Measurements from ENCODE around the gene PPP2R5C. TPM values are rescaled to one million over a fixed set of nuclear protein-coding genes. Genes with fewer than 3 reads are reported as not detected.

Gene PPP2R5C
- total RNA-seq, 1 experiment from 2014 or later: 120 TPM

DNA sequence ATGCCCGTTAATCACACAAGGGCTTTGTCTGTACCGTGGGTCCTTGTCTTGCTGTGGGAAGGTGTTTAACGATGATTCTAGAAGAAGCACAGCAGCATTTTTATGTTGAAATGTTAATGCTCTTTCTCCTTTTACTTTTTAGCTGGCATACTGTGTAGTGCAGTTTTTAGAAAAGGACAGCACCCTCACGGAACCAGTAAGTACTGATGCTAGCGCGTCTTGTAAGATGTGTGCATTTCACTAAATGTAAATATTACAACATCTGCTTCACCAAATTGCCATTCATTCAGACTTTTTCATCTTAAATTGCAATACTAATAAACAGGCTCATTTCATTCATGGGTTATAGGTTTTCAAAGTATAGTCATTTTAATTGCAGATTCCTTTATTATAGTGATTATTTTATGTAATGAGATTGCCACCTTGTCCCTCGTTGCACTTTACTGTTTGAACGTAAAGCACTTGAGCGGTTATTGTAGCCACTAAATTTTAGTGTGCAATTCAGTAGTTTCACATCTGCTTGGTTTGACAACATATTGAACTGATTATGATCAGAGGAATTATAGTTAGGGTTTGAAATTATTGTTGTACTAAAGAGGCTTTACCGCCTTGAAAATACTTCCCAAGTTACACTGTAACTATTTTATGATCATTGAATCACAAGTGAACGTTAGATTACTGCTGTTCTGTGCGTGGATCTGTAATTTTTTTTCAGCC lies 133.0 kb downstream of the PPP2R5C start:
- Mint-ChIP-seq H3K4me1 (ENCODE audit: low read depth, unreplicated experiment) (no peaks in the 10 kb centered on the region), H3K27ac (ENCODE audit: unreplicated experiment) (no peak overlapping the region), H3K9me3 (ENCODE audit: low read depth, unreplicated experiment) (no peaks in the 10 kb centered on the region), H3K4me3 (ENCODE audit: low read depth, unreplicated experiment) (no peak overlapping the region), H3K36me3 (ENCODE audit: insufficient read depth, unreplicated experiment) (peaks cover 42% of the 10 kb centered on the region), H3K27me3 (ENCODE audit: unreplicated experiment) (no peaks in the 10 kb centered on the region)
- intact Hi-C loops (cut with micrococcal nuclease; ENCODE audit: unreplicated experiment): loop anchor here (5.0 to 10.0 kb wide), 2 partner anchors 120 to 498 kb away; no protein-coding TSS in a partner anchor
- CTCF ChIA-PET: no interaction called here
- no peak for TF ChIP-seq CTCF (IDR thresholded peaks at IDR 0.05; ENCODE audit: unreplicated experiment)
- no peak for DNase-seq
- no TSS peak for BruUV-seq (replicated peaks)

DNA sequence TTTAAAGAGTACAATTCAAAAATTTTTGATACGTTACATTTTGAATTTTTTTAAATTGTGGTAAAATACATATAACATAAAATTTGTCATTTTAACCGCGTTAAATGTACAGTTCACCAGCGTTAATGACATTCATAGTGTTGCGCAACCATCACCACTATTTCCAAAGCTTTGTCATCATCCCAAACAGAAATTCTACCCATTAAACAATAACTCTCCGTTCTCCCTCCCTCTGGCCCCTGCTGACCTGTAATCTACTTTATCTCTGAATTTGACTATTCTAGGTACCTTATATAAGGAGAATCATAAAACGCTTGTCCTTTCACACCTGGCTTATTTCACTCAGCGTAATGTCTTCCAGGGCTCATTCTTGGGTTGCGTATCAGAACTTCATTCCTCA lies 133.7 kb downstream of the PPP2R5C start:
- Mint-ChIP-seq H3K27me3 (ENCODE audit: unreplicated experiment) (no peaks in the 10 kb centered on the region), H3K36me3 (ENCODE audit: insufficient read depth, unreplicated experiment) (peaks cover 42% of the 10 kb centered on the region), H3K4me1 (ENCODE audit: low read depth, unreplicated experiment) (no peaks in the 10 kb centered on the region), H3K27ac (ENCODE audit: unreplicated experiment) (no peak overlapping the region), H3K9me3 (ENCODE audit: low read depth, unreplicated experiment) (no peaks in the 10 kb centered on the region), H3K4me3 (ENCODE audit: low read depth, unreplicated experiment) (no peak overlapping the region)
- CTCF ChIA-PET: no interaction called here
- intact Hi-C loops (cut with micrococcal nuclease; ENCODE audit: unreplicated experiment): loop anchor here (10.0 kb wide), 1 partner anchor 120 kb away; no protein-coding TSS in a partner anchor
- BruUV-seq (replicated peaks): no TSS peak
- DNase-seq: no peak
- no peak for TF ChIP-seq CTCF (IDR thresholded peaks at IDR 0.05; ENCODE audit: unreplicated experiment)

GRCh38 chr14:101897326-101897725 lies 135.8 kb downstream of the PPP2R5C start:
- Mint-ChIP-seq H3K9me3 (ENCODE audit: low read depth, unreplicated experiment) (no peaks in the 10 kb centered on the region), H3K4me1 (ENCODE audit: low read depth, unreplicated experiment) (no peaks in the 10 kb centered on the region), H3K27me3 (ENCODE audit: unreplicated experiment) (no peaks in the 10 kb centered on the region), H3K36me3 (ENCODE audit: insufficient read depth, unreplicated experiment) (peaks cover 42% of the 10 kb centered on the region), H3K27ac (ENCODE audit: unreplicated experiment) (no peak overlapping the region), H3K4me3 (ENCODE audit: low read depth, unreplicated experiment) (no peak overlapping the region)
- TF ChIP-seq CTCF (IDR thresholded peaks at IDR 0.05; ENCODE audit: unreplicated experiment): no peak
- CTCF ChIA-PET: no interaction called here
- intact Hi-C loops (cut with micrococcal nuclease; ENCODE audit: unreplicated experiment): loop anchor here (10.0 kb wide), 1 partner anchor 123 kb away; no protein-coding TSS in a partner anchor
- BruUV-seq (replicated peaks): no TSS peak
- no peak for DNase-seq

DNA sequence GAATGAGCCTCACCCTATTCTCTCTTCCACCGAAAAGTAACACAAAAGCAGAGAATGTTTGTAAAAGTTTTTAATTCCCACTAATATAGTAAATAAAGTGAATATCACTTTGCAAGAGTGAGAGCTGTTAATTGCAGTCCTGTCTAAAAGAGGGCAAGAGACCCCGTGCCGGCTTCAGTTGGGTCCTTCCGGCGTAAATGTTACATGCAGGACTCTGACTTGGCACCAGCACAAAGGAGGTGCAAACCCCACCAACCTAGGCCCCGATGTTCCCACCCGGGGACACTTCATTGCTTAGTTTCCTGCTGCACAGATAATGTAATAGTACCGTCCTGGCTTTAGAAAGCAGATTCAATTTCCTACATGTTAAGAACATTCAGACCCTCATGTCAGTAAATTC lies 136.9 kb downstream of the PPP2R5C start:
- no peaks in the 10 kb centered on the region for H3K4me1 Mint-ChIP-seq (ENCODE audit: low read depth, unreplicated experiment)
- no peak for DNase-seq
- H3K9me3 Mint-ChIP-seq (ENCODE audit: low read depth, unreplicated experiment): no peaks in the 10 kb centered on the region
- no peak for TF ChIP-seq CTCF (IDR thresholded peaks at IDR 0.05; ENCODE audit: unreplicated experiment)
- peaks cover 38% of the 10 kb centered on the region for H3K36me3 Mint-ChIP-seq (ENCODE audit: insufficient read depth, unreplicated experiment)
- no peak overlapping the region for H3K4me3 Mint-ChIP-seq (ENCODE audit: low read depth, unreplicated experiment)
- H3K27ac Mint-ChIP-seq (ENCODE audit: unreplicated experiment): no peak overlapping the region
- CTCF ChIA-PET: no interaction called here
- intact Hi-C loops (cut with micrococcal nuclease; ENCODE audit: unreplicated experiment): loop anchor here (10.0 kb wide), 1 partner anchor 124 kb away; no protein-coding TSS in a partner anchor
- no peaks in the 10 kb centered on the region for H3K27me3 Mint-ChIP-seq (ENCODE audit: unreplicated experiment)
- no TSS peak for BruUV-seq (replicated peaks)
